HepG2 (cell line): ENCODE data around the gene IGFL1. TPM values are rescaled to one million over a fixed set of nuclear protein-coding genes. Genes with fewer than 3 reads are reported as not detected.

Experiments used
- ARNTL ChIP-seq: sonication (generic); formaldehyde crosslinking; IDR thresholded peaks from 2 replicates; pipeline ENCODE4 v1.4.0; 2020; ENCODE audit warnings: mild to moderate bottlenecking, missing genetic modification reagents
- ATF3 ChIP-seq: sonication (generic); formaldehyde crosslinking; IDR thresholded peaks from 2 replicates; pipeline ENCODE4 v1.4.0; 2020; ENCODE audit warnings: missing genetic modification reagents
- CBFB ChIP-seq: sonication (generic); formaldehyde crosslinking; IDR thresholded peaks from 2 replicates; pipeline ENCODE4 v1.4.0; 2020; ENCODE audit warnings: missing genetic modification reagents
- CSRNP2 ChIP-seq: sonication (generic); formaldehyde crosslinking; conservative IDR thresholded peaks from 2 replicates; pipeline ENCODE4 v1.8.0; 2022; ENCODE audit warnings: low read depth, missing genetic modification reagents
- DMTF1 ChIP-seq: sonication (generic); formaldehyde crosslinking; IDR thresholded peaks from 2 replicates; pipeline ENCODE4 v1.4.0; 2020; ENCODE audit warnings: mild to moderate bottlenecking, missing genetic modification reagents
- DNMT1 ChIP-seq: sonication (generic); formaldehyde crosslinking; IDR thresholded peaks from 2 replicates; pipeline ENCODE4 v1.5.1; 2020; ENCODE audit warnings: mild to moderate bottlenecking, missing genetic modification reagents
- FOXK1 ChIP-seq: sonication (generic); formaldehyde crosslinking; IDR thresholded peaks from 2 replicates; pipeline ENCODE4 v1.4.0; 2020; ENCODE audit warnings: low read depth, missing genetic modification reagents, borderline replicate concordance
- FOXP4 ChIP-seq: sonication (generic); formaldehyde crosslinking; IDR thresholded peaks from 2 replicates; pipeline ENCODE4 v1.4.0; 2020; ENCODE audit warnings: missing genetic modification reagents
- HMG20A ChIP-seq: IDR thresholded peaks from 2 replicates; pipeline ENCODE4 v1.6.1; 2016; ENCODE audit warnings: borderline replicate concordance
- KLF16 ChIP-seq, 2 experiments: sonication (generic) in 1 of 2; formaldehyde crosslinking in 1 of 2; IDR thresholded peaks; 2 replicates each; pipeline versions ENCODE4 v1.6.1 to v1.8.0; 2016 to 2023; ENCODE audit warnings: missing genetic modification reagents in 2 of 2, missing compliant biosample characterization in 1 of 2
- MAX ChIP-seq: IDR thresholded peaks from 2 replicates; pipeline ENCODE4 v1.6.1; 2012; ENCODE audit warnings: inconsistent platforms
- MYC ChIP-seq: sonication (generic); formaldehyde crosslinking; IDR thresholded peaks from 2 replicates; pipeline ENCODE4 v1.9.0; 2021; ENCODE audit warnings: missing genetic modification reagents, borderline replicate concordance
- NFKB2 ChIP-seq: sonication (generic); formaldehyde crosslinking; IDR thresholded peaks from 2 replicates; pipeline ENCODE4 v1.4.0; 2020; ENCODE audit warnings: missing genetic modification reagents, borderline replicate concordance
- RFXAP ChIP-seq: sonication (generic); formaldehyde crosslinking; IDR thresholded peaks from 2 replicates; pipeline ENCODE4 v1.4.0; 2020; ENCODE audit warnings: missing genetic modification reagents, borderline replicate concordance
- SKI ChIP-seq: fragments of 450-650 bp; IDR thresholded peaks from one replicate; pipeline ENCODE4 v1.6.1; 2018; ENCODE audit warnings: mild to moderate bottlenecking; ENCODE audit not compliant: partially characterized antibody
- SRSF4 ChIP-seq: fragments of 200-400 bp; formaldehyde crosslinking; IDR thresholded peaks from one replicate; pipeline ENCODE4 v1.6.1; 2018; ENCODE audit warnings: mild to moderate bottlenecking, low read depth, low read length, moderate library complexity; ENCODE audit not compliant: poor library complexity, severe bottlenecking
- TBP ChIP-seq: sonication (generic); formaldehyde crosslinking; IDR thresholded peaks from 2 replicates; pipeline ENCODE4 v1.5.0; 2020; ENCODE audit warnings: missing genetic modification reagents
- ZMYM3 ChIP-seq: sonication (generic); formaldehyde crosslinking; IDR thresholded peaks from 2 replicates; pipeline ENCODE4 v1.5.1; 2020; ENCODE audit warnings: mild to moderate bottlenecking, missing genetic modification reagents
- ZNF205 ChIP-seq: IDR thresholded peaks from 2 replicates; pipeline ENCODE4 v1.6.1; 2018; ENCODE audit warnings: missing biosample characterization, missing genetic modification reagents
- ZNF720 ChIP-seq: sonication (generic); formaldehyde crosslinking; IDR thresholded peaks from 2 replicates; pipeline ENCODE4 v1.4.0; 2020; ENCODE audit warnings: missing genetic modification reagents
- ZNF724P ChIP-seq: sonication (generic); formaldehyde crosslinking; IDR thresholded peaks from 2 replicates; pipeline ENCODE4 v1.8.0; 2022; ENCODE audit warnings: missing genetic modification reagents, borderline replicate concordance
- polyA plus RNA-seq, 8 experiments: library from polyadenylated mRNA; depleted of rRNA in 3 of 8; stranded (reverse) in 7 of 8; unstranded in 1 of 8; fragments of >200 nt; fragmentation: Illumina TruSeq in 4 of 8; extraction: Trizol in 4 of 8; gene quantifications; 2 replicates each; pipeline versions ENCODE4 v1.2.1 to v1.2.3, GENCODE V29; 2011 to 2016; ENCODE audit warnings: low read depth in 4 of 8, missing spikeins in 1 of 8, mixed read lengths in 1 of 8; ENCODE audit not compliant: insufficient read depth in 1 of 8
- total RNA-seq, 5 experiments: library from RNA; depleted of rRNA; stranded (reverse); fragments of >200 nt; fragmentation: Illumina TruSeq; extraction: Trizol; gene quantifications; 2 replicates each; pipeline ENCODE4 v1.2.3, GENCODE V29; 2016; ENCODE audit warnings: low read depth in 1 of 5

IGFL1 gene
- total and polyA plus RNA-seq, 2 of the 13 experiments (the other 11 are each of a cell fraction or from before 2014, with no cell fraction given) = not detected

GRCh38 chr19:46192992-46193650 lies 36.4 kb upstream of the IGFL1 start (continued):
- peak; percentile 97 for TF ChIP-seq ATF3 (CRISPR knock-in tag)
- TF ChIP-seq MAX = no peak
- TF ChIP-seq SRSF4 = no peak
- TF ChIP-seq ZNF724P (CRISPR knock-in tag) = no peak
- peak; percentile 75; the same call in 1 of the 2 replicates for TF ChIP-seq HMG20A (CRISPR knock-in tag)
- no peak for TF ChIP-seq ZMYM3 (CRISPR knock-in tag)
- TF ChIP-seq NFKB2 (CRISPR knock-in tag) = no peak
- TF ChIP-seq SKI = peak; percentile 56
- no peak for TF ChIP-seq CSRNP2 (CRISPR knock-in tag)
- no peak for TF ChIP-seq DMTF1 (CRISPR knock-in tag)
- TF ChIP-seq ARNTL (CRISPR knock-in tag) = no peak
- no peak for TF ChIP-seq CBFB (CRISPR knock-in tag)
- TF ChIP-seq DNMT1 (CRISPR knock-in tag) = no peak
- no peak for TF ChIP-seq RFXAP (CRISPR knock-in tag)
- no peak for TF ChIP-seq TBP (CRISPR knock-in tag)
- TF ChIP-seq FOXP4 (CRISPR knock-in tag) = peak; percentile 71; the same call in 1 of the 2 replicates
- no peak for TF ChIP-seq ZNF720 (CRISPR knock-in tag)
- TF ChIP-seq ZNF205 (CRISPR knock-in tag) = 0 out of 2 replicates have a peak, but pooled peaks have one; percentile 56
- TF ChIP-seq KLF16 (CRISPR knock-in tag; IDR thresholded peaks at IDR 0.05) = 0 out of 4 replicates have a peak, but pooled peaks of 1 of the 2 experiments have one; percentile 49
- TF ChIP-seq FOXK1 (CRISPR knock-in tag) = peak; percentile 76; the same call in 1 of the 2 replicates
- TF ChIP-seq MYC (CRISPR knock-in tag) = no peak
